Body of pancreas (tissue), 4 donors: Measurements from ENCODE around the gene PCDHAC2. TPM values are rescaled to one million over a fixed set of nuclear protein-coding genes. Genes with fewer than 3 reads are reported as not detected.

Source experiments
- ATAC-seq: fragments of 150-250 bp; one replicate; pipeline ENCODE4 v1.9.1; 2016
- DNase-seq, 4 donors: peaks; one replicate each; pipeline ENCODE4 v3.0.0-alpha.2; 2019
- H3K27ac ChIP-seq, 4 donors: fragments of 200-600 bp; sonication (generic); 1 replicate in 3 of 4; 2 replicates in 1 of 4; pipeline versions ENCODE4 v1.5.1 to v1.6.1; 2016 to 2019; ENCODE audit warnings: mild to moderate bottlenecking in 1 of 4, mixed read lengths in 1 of 4, moderate library complexity in 1 of 4
- H3K27me3 ChIP-seq, 2 donors: fragments of 200-600 bp; sonication (generic); one replicate each; pipeline ENCODE4 v1.6.0; 2016; ENCODE audit warnings: mild to moderate bottlenecking in 1 of 2
- H3K36me3 ChIP-seq, 2 donors: fragments of 200-600 bp; sonication (generic); replicated peaks in 1 of 2; 2 replicates each; pipeline ENCODE4 v1.5.1; 2016; ENCODE audit warnings: low read depth in 2 of 2; ENCODE audit not compliant: insufficient read depth in 1 of 2
- H3K4me1 ChIP-seq: fragments of 200-600 bp; sonication (generic); one replicate; pipeline ENCODE4 v1.6.0; 2016
- H3K4me3 ChIP-seq, 2 donors: fragments of 200-600 bp; sonication (generic); 1 replicate in 1 of 2; 2 replicates in 1 of 2; pipeline ENCODE4 v1.5.1; 2016 to 2019
- H3K9me3 ChIP-seq, 3 donors: fragments of 200-600 bp; sonication (generic); 1 replicate in 2 of 3; 2 replicates in 1 of 3; pipeline ENCODE4 v1.5.1; 2016
- POLR2A ChIP-seq, 3 donors: fragments of 450-650 bp; IDR thresholded peaks; one replicate each; pipeline ENCODE4 v1.6.1; 2016; ENCODE audit warnings: antibody characterized with exemption in 3 of 3, mild to moderate bottlenecking in 2 of 3
- WGBS, 2 donors: methylation state at CpG; one replicate each; pipeline ENCODE4 v1.1.5; 2017; 5-methylcytosine and 5-hydroxymethylcytosine counted together
- intact Hi-C: fragments of 100-400 bp; cut with DNase I; formaldehyde crosslinking; loops from one replicate; pipeline ENCODE4 v1.15.1; 2023
- total RNA-seq, 2 donors: library from RNA; depleted of rRNA; stranded (reverse); fragments of >200 nt; gene quantifications; one replicate each; pipeline ENCODE4 v1.1.0, GENCODE V29; 2016
- TF ChIP-seq, protein P1 (sequence below), 7 experiments: fragments of 450-650 bp in 4 of 7; fragments of 200-600 bp in 3 of 7; sonication (generic) in 3 of 7; IDR thresholded peaks; one replicate each; pipeline ENCODE4 v1.5.1; 2016 to 2019; ENCODE audit warnings: antibody characterized with exemption in 7 of 7

PCDHAC2 gene
- total RNA-seq, 2 donors from 2014 or later = 1.6 to 2.3 TPM

- Histone ChIP-seq H3K4me1 (no peaks in the 10 kb centered on the region), H3K27me3 (no peaks in the 10 kb centered on the region), H3K4me3 (no peak overlapping the region), H3K36me3 (no peaks in the 10 kb centered on the region), H3K27ac (no peak overlapping the region), H3K9me3 (no peaks in the 10 kb centered on the region)
- TF ChIP-seq, protein P1, sequence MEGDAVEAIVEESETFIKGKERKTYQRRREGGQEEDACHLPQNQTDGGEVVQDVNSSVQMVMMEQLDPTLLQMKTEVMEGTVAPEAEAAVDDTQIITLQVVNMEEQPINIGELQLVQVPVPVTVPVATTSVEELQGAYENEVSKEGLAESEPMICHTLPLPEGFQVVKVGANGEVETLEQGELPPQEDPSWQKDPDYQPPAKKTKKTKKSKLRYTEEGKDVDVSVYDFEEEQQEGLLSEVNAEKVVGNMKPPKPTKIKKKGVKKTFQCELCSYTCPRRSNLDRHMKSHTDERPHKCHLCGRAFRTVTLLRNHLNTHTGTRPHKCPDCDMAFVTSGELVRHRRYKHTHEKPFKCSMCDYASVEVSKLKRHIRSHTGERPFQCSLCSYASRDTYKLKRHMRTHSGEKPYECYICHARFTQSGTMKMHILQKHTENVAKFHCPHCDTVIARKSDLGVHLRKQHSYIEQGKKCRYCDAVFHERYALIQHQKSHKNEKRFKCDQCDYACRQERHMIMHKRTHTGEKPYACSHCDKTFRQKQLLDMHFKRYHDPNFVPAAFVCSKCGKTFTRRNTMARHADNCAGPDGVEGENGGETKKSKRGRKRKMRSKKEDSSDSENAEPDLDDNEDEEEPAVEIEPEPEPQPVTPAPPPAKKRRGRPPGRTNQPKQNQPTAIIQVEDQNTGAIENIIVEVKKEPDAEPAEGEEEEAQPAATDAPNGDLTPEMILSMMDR (IDR thresholded peaks at IDR 0.05) = no peak
- no peak for TF ChIP-seq POLR2A (IDR thresholded peaks at IDR 0.05)
- intact Hi-C loops = no loop called here
- DNase-seq = no peak
- ATAC-seq = no peak
These were observed 7.3 kb downstream of the PCDHAC2 start for GRCh38 chr5:140973550-140973949.

DNA sequence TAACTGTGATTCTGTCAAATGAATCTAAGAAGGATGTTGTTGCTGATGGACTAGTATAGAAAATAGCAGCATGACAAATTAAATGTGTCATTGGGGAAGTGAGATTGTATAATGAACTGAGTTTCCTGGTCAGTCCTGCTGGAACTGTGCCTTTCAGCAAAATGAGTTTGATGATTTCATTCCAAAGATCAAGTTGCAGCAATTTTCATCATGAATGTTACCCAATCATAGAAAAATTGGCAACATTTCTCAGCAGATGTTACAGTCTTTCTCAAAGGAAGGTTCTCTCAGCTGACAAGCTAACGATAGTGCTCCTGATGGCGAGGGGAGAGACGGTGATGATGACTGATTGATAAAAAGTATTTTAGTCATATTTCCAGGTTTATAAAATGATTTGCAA is 10.7 kb downstream of the PCDHAC2 start:
- Histone ChIP-seq H3K4me3 (no peak overlapping the region), H3K36me3 (no peaks in the 10 kb centered on the region), H3K27ac (no peak overlapping the region), H3K4me1 (no peaks in the 10 kb centered on the region), H3K9me3 (no peaks in the 10 kb centered on the region), H3K27me3 (no peaks in the 10 kb centered on the region)
- 81 to 86% methylated on average over 3 of the region's 3 CpGs for WGBS, 2 donors
- TF ChIP-seq, protein P1 (IDR thresholded peaks at IDR 0.05) = no peak
- intact Hi-C loops = no loop called here
- DNase-seq (peak in 1 of 4 donors; percentile 4), ATAC-seq (peak; percentile 48)

DNA sequence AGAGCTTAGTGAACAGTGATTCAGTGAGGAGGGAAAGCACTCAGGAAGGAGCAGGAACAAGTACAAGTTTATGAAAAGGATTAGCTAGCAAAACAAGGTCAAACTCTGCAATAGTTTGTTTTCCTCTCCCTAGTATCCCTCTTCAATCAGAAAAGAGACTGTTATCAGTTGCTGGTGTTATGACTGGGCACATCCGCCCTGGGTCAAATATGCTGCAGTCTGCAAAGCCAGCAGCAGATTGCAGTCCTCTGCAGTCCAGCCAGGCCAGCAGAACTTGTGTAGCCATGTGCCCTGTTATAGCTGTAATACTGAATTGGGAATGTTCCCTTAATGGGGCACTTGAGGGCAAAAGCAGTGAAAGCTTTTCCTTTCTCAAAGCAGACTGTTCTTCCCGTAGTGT is 12.0 kb downstream of the PCDHAC2 start:
- Histone ChIP-seq H3K36me3 (no peaks in the 10 kb centered on the region), H3K27ac (no peak overlapping the region), H3K27me3 (no peaks in the 10 kb centered on the region), H3K9me3 (no peaks in the 10 kb centered on the region), H3K4me3 (no peak overlapping the region), H3K4me1 (no peaks in the 10 kb centered on the region)
- intact Hi-C loops = no loop called here
- WGBS, 2 donors = 51 to 67% methylated on average over 2 of the region's 2 CpGs
- TF ChIP-seq, protein P1 (IDR thresholded peaks at IDR 0.05) = no peak
- TF ChIP-seq POLR2A (IDR thresholded peaks at IDR 0.05) = no peak
- DNase-seq (no peak), ATAC-seq (no peak)

DNA sequence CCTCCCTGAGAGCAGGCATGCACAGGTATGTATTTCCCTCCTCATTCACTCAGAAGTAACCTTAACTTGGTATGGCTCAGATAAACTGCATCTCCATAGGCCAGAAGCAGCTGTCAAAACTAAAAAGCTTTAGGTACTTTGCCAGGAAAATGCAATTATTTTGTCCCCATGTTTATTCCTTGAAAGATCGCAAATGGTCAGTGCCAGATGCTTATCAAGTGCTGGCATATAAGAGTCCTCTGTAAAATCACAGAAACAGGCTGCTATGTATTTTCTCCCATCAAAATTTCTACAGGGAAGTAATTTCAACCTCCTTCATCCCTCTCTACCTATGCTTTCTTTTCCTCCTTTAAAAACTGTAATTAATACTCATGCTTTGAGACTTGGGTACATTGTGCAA is 12.7 kb downstream of the PCDHAC2 start:
- H3K4me1 ChIP-seq = no peaks in the 10 kb centered on the region
- H3K4me3 ChIP-seq = no peak overlapping the region
- intact Hi-C loops = no loop called here
- no peaks in the 10 kb centered on the region for H3K27me3 ChIP-seq
- DNase-seq (no peak), ATAC-seq (no peak)
- no peaks in the 10 kb centered on the region for H3K36me3 ChIP-seq
- 90 to 96% methylated on average over 1 of the region's 1 CpG for WGBS, 2 donors
- no peak overlapping the region for H3K27ac ChIP-seq
- TF ChIP-seq, protein P1 (IDR thresholded peaks at IDR 0.05) = no peak
- no peak for TF ChIP-seq POLR2A (IDR thresholded peaks at IDR 0.05)
- H3K9me3 ChIP-seq = no peaks in the 10 kb centered on the region

- no peak for ATAC-seq
- H3K4me3 ChIP-seq = no peak overlapping the region
- H3K27ac ChIP-seq = no peak overlapping the region
- intact Hi-C loops = no loop called here
- 77 to 85% methylated on average over 5 of the region's 5 CpGs for WGBS, 2 donors
- H3K9me3 ChIP-seq = no peaks in the 10 kb centered on the region
- H3K4me1 ChIP-seq = no peaks in the 10 kb centered on the region
- H3K27me3 ChIP-seq = no peaks in the 10 kb centered on the region
- H3K36me3 ChIP-seq = no peaks in the 10 kb centered on the region
- no peak for DNase-seq
- TF ChIP-seq, protein P1 (IDR thresholded peaks at IDR 0.05) = no peak
- TF ChIP-seq POLR2A (IDR thresholded peaks at IDR 0.05) = no peak
These were observed 15.9 kb downstream of the PCDHAC2 start for GRCh38 chr5:140982083-140982716.
